Activated T-cell treated with anti-CD3 and anti-CD28 coated beads for 48 hours (primary cell): ENCODE measurements around the gene ANKS4B.
A peak's percentile ranks its signal among the peaks of the same experiment; 100 is the strongest.
"Not testable (repeated sequence)": the region's sequence is repeated elsewhere in the genome, so short reads cannot be mapped to it uniquely, and the experiment has no call there.

Experiments used
- DNase-seq: peaks from one replicate; pipeline ENCODE4 v3.0.0-alpha.2; 2020; ENCODE audit warnings: low read depth

ANKS4B gene

DNA sequence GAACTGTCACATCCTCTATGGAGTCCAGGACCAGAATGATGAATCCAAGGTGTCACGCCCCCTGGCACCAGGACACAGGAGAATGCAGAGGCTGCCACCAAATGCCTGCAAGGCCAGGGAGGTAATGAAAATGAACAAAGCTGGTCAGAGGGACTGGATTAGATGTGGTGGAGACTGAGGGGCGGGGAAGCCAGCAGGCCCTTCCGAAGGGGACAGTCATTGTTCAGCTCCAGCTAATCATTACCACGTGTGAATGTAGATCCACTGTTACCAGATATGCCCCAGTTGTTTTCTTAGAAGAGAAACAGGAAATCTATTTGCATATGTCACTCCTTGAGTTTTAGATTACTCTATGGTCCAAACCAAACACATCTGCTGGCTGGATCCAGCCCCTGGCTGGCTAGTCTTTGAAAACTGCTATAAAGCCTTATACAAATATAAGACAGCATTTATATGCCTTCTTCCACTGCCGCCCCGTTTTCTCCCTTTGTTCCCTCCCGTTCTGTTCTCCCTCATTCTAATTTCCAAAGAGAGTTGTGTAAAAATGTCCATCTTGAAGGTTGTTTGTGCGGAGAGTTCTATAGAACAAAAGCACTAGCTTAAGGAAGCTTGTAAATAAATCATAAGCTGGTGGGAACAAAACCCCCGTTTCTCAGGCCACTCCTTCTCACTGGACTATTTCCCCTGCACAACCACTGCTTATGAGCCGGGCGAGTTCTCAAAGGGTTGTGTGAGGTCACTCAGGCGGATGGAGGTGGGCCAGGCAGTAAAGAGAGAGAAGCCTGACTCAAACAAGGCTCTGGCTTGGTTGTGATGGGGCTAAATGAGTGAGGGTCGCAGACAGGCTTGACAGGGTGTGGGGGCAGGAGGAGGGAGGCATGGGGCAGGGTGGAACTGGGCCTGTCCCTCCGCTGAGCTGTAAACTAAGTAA lies 30.4 kb downstream of the ANKS4B start:
- DNase-seq, result no peak

DNA sequence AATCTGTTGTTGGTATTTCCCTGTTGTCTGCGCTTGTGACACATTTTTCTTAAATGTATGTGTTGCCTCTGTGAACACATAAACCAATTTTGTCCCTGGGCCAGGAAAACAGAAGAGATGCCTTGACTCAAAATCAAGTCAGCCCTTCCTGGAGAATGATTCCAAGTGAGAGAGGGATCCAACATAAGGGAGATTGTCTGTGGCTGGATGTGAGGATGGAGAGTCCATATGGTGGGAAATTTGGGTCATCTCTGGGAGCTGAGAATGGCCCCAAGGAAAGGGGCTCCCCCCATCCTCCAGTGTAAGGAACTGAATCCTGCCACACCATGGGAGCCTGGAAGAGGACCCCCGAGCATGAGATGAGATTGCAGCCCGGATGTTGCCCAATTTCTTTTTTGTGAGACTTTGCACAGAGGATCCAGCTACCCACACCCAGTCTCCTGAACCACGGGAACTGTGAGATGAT lies 31.1 kb downstream of the ANKS4B start:
- DNase-seq, result no peak

DNA sequence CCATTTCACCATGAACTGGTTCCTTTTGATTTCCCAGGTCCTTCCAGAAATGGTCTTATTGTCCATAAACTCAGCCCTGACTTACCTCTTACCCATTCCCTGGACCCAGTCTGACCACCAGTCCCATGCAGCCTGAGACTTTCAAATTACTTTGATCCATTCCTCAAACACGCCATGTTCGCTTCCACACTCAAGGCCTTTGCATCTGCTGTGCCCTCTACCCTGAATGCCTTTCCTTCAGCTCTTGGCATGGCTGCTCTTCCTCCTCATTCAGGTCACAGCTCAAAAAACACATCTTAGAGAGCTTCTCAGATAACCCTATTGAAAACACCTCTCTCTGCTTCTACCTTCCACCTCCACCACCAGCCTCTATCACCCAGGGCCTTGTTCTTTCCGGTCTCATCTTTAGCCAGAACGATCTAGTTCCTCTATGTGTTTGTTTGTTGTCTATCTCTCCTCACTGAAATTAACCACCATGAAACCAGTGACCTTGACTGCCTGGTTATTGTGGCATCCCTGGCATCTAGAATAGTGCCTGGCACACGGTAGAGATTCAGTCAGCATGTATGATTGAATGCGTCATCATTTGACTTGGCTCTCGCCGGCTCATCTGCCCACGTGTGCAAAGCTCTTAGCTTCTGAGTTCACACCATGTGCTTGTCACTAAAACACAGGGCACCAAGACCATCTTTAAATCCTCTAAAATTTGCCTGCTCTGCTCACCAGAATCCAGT lies 31.8 kb downstream of the ANKS4B start:
- DNase-seq, result no peak

GRCh38 chr16:21267298-21267697 lies 33.8 kb downstream of the ANKS4B start:
- no peak for DNase-seq

GRCh38 chr16:21268236-21268635 lies 34.7 kb downstream of the ANKS4B start:
- DNase-seq, result no peak

DNA sequence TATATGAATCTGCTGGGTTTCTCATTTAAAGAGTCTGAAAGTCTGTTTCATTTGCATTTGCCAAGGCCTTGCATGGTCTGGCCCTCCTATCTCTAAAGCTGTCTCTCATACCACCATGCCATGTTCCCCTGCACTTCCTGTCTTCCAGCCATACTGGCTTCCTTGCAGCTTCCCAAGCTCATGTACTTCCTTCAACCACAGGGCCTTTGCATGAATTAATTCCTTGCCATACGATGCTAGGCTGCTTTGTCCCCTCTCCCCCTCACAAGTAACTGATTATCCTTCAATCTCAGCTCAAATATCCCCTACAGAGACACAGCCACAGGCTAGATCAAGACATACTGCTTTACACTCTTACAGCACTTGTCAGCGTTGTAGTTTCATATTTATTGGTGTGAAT lies 38.8 kb downstream of the ANKS4B start:
- DNase-seq, result no peak

GRCh38 chr16:21272763-21273162 lies 39.3 kb downstream of the ANKS4B start:
- DNase-seq, result not testable (repeated sequence)

DNA sequence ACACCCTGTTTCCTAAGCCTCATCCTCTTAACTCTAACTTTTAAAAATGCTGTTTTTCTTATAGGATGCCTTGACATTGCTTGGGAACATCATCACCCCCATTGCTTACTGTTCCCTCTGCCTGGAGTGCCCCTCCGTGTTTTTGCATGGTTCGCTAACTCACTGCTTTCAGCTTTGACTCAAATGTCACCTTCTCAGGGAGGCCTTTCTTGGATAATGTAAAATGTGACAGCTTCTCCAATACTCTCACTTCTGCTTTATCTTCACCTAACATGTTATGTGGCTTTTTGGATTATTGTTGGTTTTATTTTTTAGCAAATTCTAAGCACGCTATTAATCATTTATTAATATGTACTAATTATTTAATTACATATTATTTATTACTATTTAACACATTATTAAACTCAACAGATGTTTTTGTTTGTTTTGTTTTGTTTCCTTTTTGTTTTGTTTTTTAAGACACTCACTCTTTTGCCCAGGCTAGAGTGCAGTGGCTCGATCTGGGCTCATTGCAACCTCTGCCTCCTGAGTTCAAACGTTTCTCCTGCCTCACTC lies 40.8 kb downstream of the ANKS4B start:
- no peak for DNase-seq

DNA sequence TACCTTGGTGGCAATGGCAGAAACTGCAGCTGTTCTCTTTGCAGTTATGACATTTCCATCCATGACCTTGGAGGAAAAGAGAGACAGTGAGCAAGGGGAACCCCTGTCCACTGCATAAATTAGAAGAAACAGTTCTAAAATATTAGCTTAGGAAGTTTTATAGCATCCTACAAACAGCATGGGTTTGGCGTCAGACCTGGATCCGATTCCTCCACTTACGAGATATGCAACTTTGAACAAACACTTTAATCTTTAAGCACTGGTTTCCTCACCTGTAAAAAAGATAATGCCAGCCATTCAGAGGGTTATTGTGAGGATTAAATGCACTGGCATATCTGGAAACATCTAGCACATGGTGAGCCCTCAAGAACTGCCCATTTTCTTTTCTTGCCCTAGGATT lies 42.0 kb downstream of the ANKS4B start:
- DNase-seq, result no peak

DNA sequence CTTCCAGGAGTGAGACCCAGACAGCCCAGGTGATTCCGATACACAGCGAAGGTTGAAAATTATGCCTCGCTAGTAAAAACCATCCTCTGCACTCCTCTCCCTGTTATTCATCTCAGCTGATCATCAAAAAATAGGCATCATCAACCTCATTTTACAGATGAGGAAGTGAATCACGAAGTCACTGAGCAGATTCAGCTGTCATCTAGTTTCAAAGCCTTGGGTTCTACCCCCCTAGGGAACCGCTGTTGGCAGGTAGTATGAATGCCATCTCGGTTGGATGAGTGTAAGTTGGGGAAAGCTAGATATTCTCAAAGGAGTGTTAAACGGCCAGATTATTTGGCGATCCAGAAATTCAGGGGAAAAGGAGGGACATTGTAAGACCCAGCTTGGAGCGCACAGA lies 42.6 kb downstream of the ANKS4B start:
- no peak for DNase-seq

GRCh38 chr16:21277045-21277926 lies 43.8 kb downstream of the ANKS4B start:
- no peak for DNase-seq

DNA sequence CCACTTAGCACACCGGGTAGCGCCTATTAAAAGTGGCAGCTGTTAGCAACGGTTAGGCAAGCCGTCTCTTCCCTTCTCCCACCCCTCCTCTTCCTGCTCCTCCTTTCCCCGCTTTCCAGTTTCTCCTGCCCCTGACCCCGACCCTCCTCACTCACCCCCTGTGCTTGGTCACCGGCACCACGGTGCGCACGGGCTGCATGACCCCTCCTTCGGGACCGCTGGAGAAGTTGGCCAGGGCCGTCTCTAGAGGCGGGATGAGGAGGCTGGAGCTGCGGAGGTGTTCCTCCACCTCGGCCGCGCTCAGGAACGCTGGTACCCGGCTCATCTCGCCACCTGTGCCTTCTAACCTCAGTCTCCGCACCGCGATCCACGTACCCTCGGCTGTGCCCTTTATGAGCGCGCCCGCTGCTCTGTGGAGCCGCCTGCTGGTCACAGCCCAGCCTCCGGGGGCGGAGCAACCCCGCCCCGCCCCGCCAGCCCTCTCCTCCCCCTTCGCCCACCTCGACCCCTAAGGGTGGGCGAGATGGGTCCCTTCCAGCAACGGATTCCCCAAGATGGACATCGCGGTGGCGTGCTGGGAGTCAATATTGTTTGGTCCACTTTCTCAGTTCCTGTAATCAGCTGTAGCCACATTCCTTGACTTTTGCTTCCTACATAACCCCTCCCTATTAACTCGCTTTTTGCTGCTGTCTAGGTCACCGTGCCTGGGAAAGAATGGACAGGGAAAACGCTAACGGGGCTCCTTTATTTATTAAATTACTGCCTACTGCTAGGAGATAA lies 44.6 kb downstream of the ANKS4B start, which contains the start of gene CRYM:
TSS of gene CRYM (minus strand) at position 364 of the 780 bp plus-strand sequence. CDS start at position 325, 39 bp downstream.
- DNase-seq, result peak; percentile 62

GRCh38 chr16:21279501-21279900 lies 46.0 kb downstream of the ANKS4B start:
- DNase-seq, result no peak

DNA sequence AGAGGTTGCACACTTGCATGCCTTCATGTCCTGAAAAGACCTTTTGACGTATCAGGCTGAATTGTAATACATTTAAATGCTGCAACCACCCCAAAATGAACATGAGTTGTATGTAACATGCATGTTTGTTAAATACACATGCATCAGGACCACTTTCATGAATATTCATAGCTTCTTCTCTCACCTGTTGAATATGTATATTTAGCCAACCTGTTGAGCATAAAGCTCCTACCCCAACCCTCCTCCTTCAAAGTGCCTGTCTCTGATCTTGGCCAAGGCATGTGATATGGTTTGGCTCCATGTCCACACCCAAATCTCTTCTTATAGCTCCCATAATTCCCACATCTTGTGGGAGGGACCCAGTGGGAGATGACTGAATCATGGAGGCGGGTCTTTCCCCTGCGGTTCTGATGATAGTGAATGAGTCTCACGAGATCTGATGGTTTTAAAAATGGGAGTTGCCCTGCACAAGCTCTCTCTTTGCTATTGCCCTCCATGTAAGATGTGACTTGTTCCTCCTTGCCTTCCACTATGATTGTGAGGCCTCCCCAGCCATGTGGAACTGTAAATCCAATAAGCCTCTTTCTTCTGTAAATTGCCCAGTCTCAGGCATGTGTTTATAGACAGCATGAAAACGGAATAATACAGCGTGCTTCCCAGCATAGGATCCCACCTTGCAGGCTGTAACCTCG lies 48.3 kb downstream of the ANKS4B start:
- no peak for DNase-seq

- DNase-seq, result no peak
These were observed 50.2 kb downstream of the ANKS4B start for GRCh38 chr16:21283521-21284289.

DNA sequence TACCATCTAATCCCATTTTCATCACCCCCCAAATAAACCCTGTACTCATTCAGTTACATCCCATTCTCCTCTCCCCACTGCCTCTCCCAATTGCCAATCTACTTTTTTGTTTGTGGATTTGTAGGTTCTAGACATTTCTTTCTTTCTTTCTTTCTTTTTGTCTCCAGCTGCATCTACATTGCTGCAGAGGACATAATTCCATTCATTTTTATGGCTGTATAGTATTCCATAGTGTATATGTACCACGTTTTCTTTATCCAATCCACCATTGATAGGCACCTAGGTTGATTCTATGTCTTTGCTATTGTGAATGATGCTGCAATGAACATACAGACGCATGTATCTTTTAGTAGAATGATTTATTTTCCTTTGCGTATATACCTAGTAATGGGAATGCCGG lies 50.9 kb downstream of the ANKS4B start:
- DNase-seq, result no peak

GRCh38 chr16:21285314-21285713 lies 51.8 kb downstream of the ANKS4B start:
- no peak for DNase-seq

DNA sequence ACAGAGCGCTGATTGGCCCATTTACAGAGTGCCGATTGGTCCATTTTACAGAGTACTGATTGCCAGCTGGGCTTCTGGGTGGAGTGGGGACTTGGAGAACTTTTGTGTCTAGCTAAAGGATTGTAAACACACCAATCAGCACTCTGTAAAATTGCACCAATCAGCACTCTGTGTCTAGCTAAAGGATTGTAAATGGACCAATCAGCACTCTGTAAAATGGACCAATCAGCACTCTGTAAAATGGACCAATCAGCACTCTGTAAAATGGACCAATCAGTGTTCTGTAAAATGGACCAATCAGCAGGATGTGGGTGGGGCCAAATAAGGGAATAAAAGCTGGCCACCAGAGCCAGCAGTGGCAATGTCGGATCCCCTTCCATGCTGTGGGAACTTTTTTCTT lies 56.3 kb downstream of the ANKS4B start:
- not testable (repeated sequence) for DNase-seq
